Lower lobe of right lung (tissue), 2 donors: Measurements from ENCODE around the gene TMEM201. TPM values are rescaled to one million over a fixed set of nuclear protein-coding genes. Genes with fewer than 3 reads are reported as not detected.

ENCODE experiments used
- ATAC-seq, 2 donors: fragments of 200-7000 bp; cut with Tn5 transposase; one replicate each; pipeline ENCODE4 v1.9.1; 2020 to 2022; ENCODE audit warnings: mild to moderate bottlenecking in 2 of 2, moderate library complexity in 2 of 2
- DNase-seq: peaks from one replicate; pipeline ENCODE4 v3.0.0-alpha.2; 2020
- H3K27ac ChIP-seq: fragments of 200-600 bp; one replicate; pipeline ENCODE4 v1.8.0; 2022
- H3K27me3 ChIP-seq: fragments of 200-600 bp; one replicate; pipeline ENCODE4 v1.8.0; 2022; ENCODE audit warnings: low read depth
- H3K36me3 ChIP-seq: fragments of 200-600 bp; one replicate; pipeline ENCODE4 v1.8.0; 2022; ENCODE audit warnings: mild to moderate bottlenecking
- H3K4me1 ChIP-seq: fragments of 200-600 bp; one replicate; pipeline ENCODE4 v1.8.0; 2022
- H3K4me3 ChIP-seq: fragments of 200-600 bp; one replicate; pipeline ENCODE4 v1.8.0; 2022; ENCODE audit warnings: mild to moderate bottlenecking
- H3K9me3 ChIP-seq: fragments of 200-600 bp; one replicate; pipeline ENCODE4 v1.8.0; 2022
- CTCF ChIP-seq: fragments of 200-600 bp; IDR thresholded peaks from one replicate; pipeline ENCODE4 v1.8.0; 2022; ENCODE audit warnings: antibody characterized with exemption, mild to moderate bottlenecking
- intact Hi-C: fragments of 100-400 bp; cut with DNase I; formaldehyde crosslinking; loops from one replicate; pipeline ENCODE4 v1.11.0; 2022
- total RNA-seq: library from RNA; stranded (reverse); fragmentation: NEBNext Ultra II Directional; extraction: Animal tissue kit (Norgen Biotek cat#: 25700); gene quantifications from one replicate; pipeline ENCODE4 v1.2.1, GENCODE V29; 2021
- donor health status: DM: no; HTN: yes; CAD: no; lungs with severe emphysema.

The TMEM201 gene
- total RNA-seq, 1 donor from 2014 or later = 8.2 TPM

- H3K9me3 ChIP-seq = no peaks in the 10 kb centered on the region
- intact Hi-C loops = no loop called here
- peak overlapping the region; percentile 39 for H3K4me3 ChIP-seq
- peaks cover 27% of the 10 kb centered on the region for H3K4me1 ChIP-seq
- ATAC-seq (no peak), DNase-seq (no peak)
- no peaks in the 10 kb centered on the region for H3K36me3 ChIP-seq
- H3K27ac ChIP-seq = peak overlapping the region; percentile 70
- no peak for TF ChIP-seq CTCF
- peaks cover 9% of the 10 kb centered on the region for H3K27me3 ChIP-seq
Measured at GRCh38 chr1:9630331-9631111, 41.8 kb downstream of the TMEM201 start.

GRCh38 chr1:9631613-9632012 lies 42.9 kb downstream of the TMEM201 start:
- peaks cover under 1% of the 10 kb centered on the region for H3K27me3 ChIP-seq
- H3K27ac ChIP-seq = no peak overlapping the region
- intact Hi-C loops = no loop called here
- H3K4me3 ChIP-seq = no peak overlapping the region
- no peak for TF ChIP-seq CTCF
- H3K9me3 ChIP-seq = no peaks in the 10 kb centered on the region
- no peaks in the 10 kb centered on the region for H3K36me3 ChIP-seq
- peaks cover 22% of the 10 kb centered on the region for H3K4me1 ChIP-seq
- DNase-seq = no peak
- ATAC-seq = no peak

GRCh38 chr1:9633493-9633892 lies 44.8 kb downstream of the TMEM201 start:
- no peaks in the 10 kb centered on the region for H3K9me3 ChIP-seq
- DNase-seq (no peak), ATAC-seq (no peak)
- intact Hi-C loops = no loop called here
- no peaks in the 10 kb centered on the region for H3K36me3 ChIP-seq
- peaks cover 7% of the 10 kb centered on the region for H3K4me1 ChIP-seq
- H3K27ac ChIP-seq = no peak overlapping the region
- H3K27me3 ChIP-seq = no peaks in the 10 kb centered on the region
- no peak overlapping the region for H3K4me3 ChIP-seq
- TF ChIP-seq CTCF = no peak

GRCh38 chr1:9634582-9634981 lies 45.9 kb downstream of the TMEM201 start:
- no peaks in the 10 kb centered on the region for H3K27me3 ChIP-seq
- H3K36me3 ChIP-seq = no peaks in the 10 kb centered on the region
- intact Hi-C loops = no loop called here
- TF ChIP-seq CTCF = no peak
- no peak overlapping the region for H3K27ac ChIP-seq
- no peak overlapping the region for H3K4me3 ChIP-seq
- DNase-seq = no peak
- H3K4me1 ChIP-seq = peaks cover 6% of the 10 kb centered on the region
- H3K9me3 ChIP-seq = no peaks in the 10 kb centered on the region
- no peak for ATAC-seq

GRCh38 chr1:9639227-9639626 lies 50.5 kb downstream of the TMEM201 start:
- DNase-seq (no peak), ATAC-seq (no peak)
- no peak overlapping the region for H3K27ac ChIP-seq
- H3K9me3 ChIP-seq = no peaks in the 10 kb centered on the region
- H3K4me3 ChIP-seq = no peak overlapping the region
- intact Hi-C loops = no loop called here
- H3K27me3 ChIP-seq = no peaks in the 10 kb centered on the region
- H3K4me1 ChIP-seq = peaks cover 6% of the 10 kb centered on the region
- no peak for TF ChIP-seq CTCF
- H3K36me3 ChIP-seq = no peaks in the 10 kb centered on the region
